GM10248 (cell line): ENCODE data around the gene IQSEC1.

Source experiments
- CTCF ChIA-PET: fragments of 300-600 bp; sonication (Branson Sonifier 250); formaldehyde crosslinking; extraction: SDS; loops from one replicate; lab custom pipeline; 2021; ENCODE audit warnings: antibody characterized with exemption; lab: Yijun Ruan, JAX
- POLR2A ChIA-PET: fragments of 350-650 bp; sonication (Branson Sonifier 250); formaldehyde crosslinking; extraction: SDS; loops from one replicate; lab custom pipeline; 2020; ENCODE audit warnings: antibody characterized with exemption; lab: Yijun Ruan, JAX
- DNase-seq: peaks from one replicate; pipeline ENCODE4 v3.0.0; 2012; ENCODE audit errors: extremely low spot score
- CTCF ChIP-seq: IDR thresholded peaks from 2 replicates; pipeline ENCODE4 v1.5.1; 2012; ENCODE audit warnings: mild to moderate bottlenecking, low read depth; ENCODE audit errors: extremely low read depth, missing control alignments, control extremely low read depth

The IQSEC1 gene

GRCh38 chr3:12996181-12996506 is 77.1 kb downstream of the IQSEC1 start:
- CTCF ChIA-PET, result interaction anchor here (1.2 to 9.2 kb wide), 10 partner anchors 10 to 104 kb away, joined by 3 to 131 read pairs (median 8); no protein-coding TSS in a partner anchor
- TF ChIP-seq CTCF, result no peak
- POLR2A ChIA-PET, result no interaction called here
- no peak for DNase-seq

GRCh38 chr3:12995389-12996180 is 77.6 kb downstream of the IQSEC1 start:
- no peak for DNase-seq
- ChIA-PET CTCF (interaction anchor here (0.6 to 9.2 kb wide), 36 partner anchors 11 to 408 kb away, joined by 3 to 131 read pairs (median 3); no protein-coding TSS in a partner anchor), POLR2A (interaction anchor here (0.6 to 0.8 kb wide), 2 partner anchors 16 to 164 kb away, joined by 3 read pairs; no protein-coding TSS in a partner anchor)
- no peak for TF ChIP-seq CTCF

- DNase-seq, result peak; percentile 92
- peak; percentile 91 for TF ChIP-seq CTCF
- ChIA-PET POLR2A (interaction anchor here (0.6 to 0.8 kb wide), 2 partner anchors 17 to 163 kb away, joined by 3 read pairs; no protein-coding TSS in a partner anchor), CTCF (interaction anchor here (0.6 to 9.2 kb wide), 38 partner anchors 11 to 407 kb away, joined by 3 to 131 read pairs (median 3); partner anchors contain the start of gene RPL32)
Measured at GRCh38 chr3:12994607-12995388, 78.4 kb downstream of the IQSEC1 start.

GRCh38 chr3:12994357-12994606 is 78.9 kb downstream of the IQSEC1 start:
- DNase-seq, result peak; percentile 54
- POLR2A ChIA-PET, result no interaction called here

GRCh38 chr3:12993517-12994356 is 79.5 kb downstream of the IQSEC1 start:
- peak; percentile 61 for DNase-seq
- ChIA-PET POLR2A (no interaction called here), CTCF (interaction anchor here (0.7 to 9.2 kb wide), 9 partner anchors 11 to 152 kb away, joined by 3 to 131 read pairs (median 10); partner anchors contain the start of gene RPL32)
- no peak for TF ChIP-seq CTCF

More at GRCh38 chr3:12994357-12994606, 78.9 kb downstream of the IQSEC1 start:
- TF ChIP-seq CTCF, result no peak
- CTCF ChIA-PET, result interaction anchor here (0.7 to 9.2 kb wide), 11 partner anchors 11 to 407 kb away, joined by 3 to 131 read pairs (median 9); partner anchors contain the start of gene RPL32
